ENCODE measurements around the gene SSC5D. TPM values are rescaled to one million over a fixed set of nuclear protein-coding genes. Genes with fewer than 3 reads are reported as not detected.

SSC5D gene
- total RNA-seq, 1 donor from 2014 or later: 7.6 TPM

GRCh38 chr19:55554741-55555152 is 66.5 kb downstream of the SSC5D start:
- no peak for DNase-seq
- Mint-ChIP-seq H3K27me3 (ENCODE audit: unreplicated experiment) (peaks cover 2% of the 10 kb centered on the region), H3K4me3 (ENCODE audit: unreplicated experiment) (no peak overlapping the region), H3K27ac (ENCODE audit: unreplicated experiment) (no peak overlapping the region), H3K4me1 (ENCODE audit: low read depth, unreplicated experiment) (peaks cover 6% of the 10 kb centered on the region), H3K36me3 (ENCODE audit: unreplicated experiment) (no peaks in the 10 kb centered on the region), H3K9me3 (ENCODE audit: unreplicated experiment) (peaks cover 8% of the 10 kb centered on the region)
- TF ChIP-seq CTCF (IDR thresholded peaks at IDR 0.05; ENCODE audit: partially characterized antibody, unreplicated experiment): no peak

- Mint-ChIP-seq H3K27me3 (ENCODE audit: unreplicated experiment) (peaks cover 3% of the 10 kb centered on the region), H3K36me3 (ENCODE audit: unreplicated experiment) (no peaks in the 10 kb centered on the region), H3K27ac (ENCODE audit: unreplicated experiment) (no peak overlapping the region), H3K9me3 (ENCODE audit: unreplicated experiment) (peaks cover 3% of the 10 kb centered on the region), H3K4me3 (ENCODE audit: unreplicated experiment) (no peak overlapping the region), H3K4me1 (ENCODE audit: low read depth, unreplicated experiment) (no peaks in the 10 kb centered on the region)
- DNase-seq: no peak
- TF ChIP-seq CTCF (IDR thresholded peaks at IDR 0.05; ENCODE audit: partially characterized antibody, unreplicated experiment): no peak
These were observed 71.4 kb downstream of the SSC5D start for GRCh38 chr19:55559684-55560083.

GRCh38 chr19:55563261-55563690 is 75.0 kb downstream of the SSC5D start:
- peaks cover 2% of the 10 kb centered on the region for H3K9me3 Mint-ChIP-seq (ENCODE audit: unreplicated experiment)

GRCh38 chr19:55566823-55567222 is 78.6 kb downstream of the SSC5D start:
- no peak for TF ChIP-seq CTCF (IDR thresholded peaks at IDR 0.05; ENCODE audit: partially characterized antibody, unreplicated experiment)
- Mint-ChIP-seq H3K4me1 (ENCODE audit: low read depth, unreplicated experiment) (no peaks in the 10 kb centered on the region), H3K9me3 (ENCODE audit: unreplicated experiment) (peaks cover 2% of the 10 kb centered on the region), H3K27ac (ENCODE audit: unreplicated experiment) (no peak overlapping the region), H3K4me3 (ENCODE audit: unreplicated experiment) (no peak overlapping the region), H3K27me3 (ENCODE audit: unreplicated experiment) (no peaks in the 10 kb centered on the region), H3K36me3 (ENCODE audit: unreplicated experiment) (no peaks in the 10 kb centered on the region)
- no peak for DNase-seq

More at GRCh38 chr19:55563261-55563690, 75.0 kb downstream of the SSC5D start:
- Mint-ChIP-seq H3K27me3 (ENCODE audit: unreplicated experiment) (peaks cover 3% of the 10 kb centered on the region), H3K36me3 (ENCODE audit: unreplicated experiment) (no peaks in the 10 kb centered on the region), H3K4me3 (ENCODE audit: unreplicated experiment) (no peak overlapping the region), H3K4me1 (ENCODE audit: low read depth, unreplicated experiment) (no peaks in the 10 kb centered on the region), H3K27ac (ENCODE audit: unreplicated experiment) (no peak overlapping the region)
- no peak for TF ChIP-seq CTCF (IDR thresholded peaks at IDR 0.05; ENCODE audit: partially characterized antibody, unreplicated experiment)
- DNase-seq: no peak

- Mint-ChIP-seq H3K4me3 (ENCODE audit: unreplicated experiment) (no peak overlapping the region), H3K27me3 (ENCODE audit: unreplicated experiment) (no peaks in the 10 kb centered on the region), H3K27ac (ENCODE audit: unreplicated experiment) (no peak overlapping the region), H3K9me3 (ENCODE audit: unreplicated experiment) (peaks cover 2% of the 10 kb centered on the region), H3K36me3 (ENCODE audit: unreplicated experiment) (no peaks in the 10 kb centered on the region), H3K4me1 (ENCODE audit: low read depth, unreplicated experiment) (no peaks in the 10 kb centered on the region)
- no peak for TF ChIP-seq CTCF (IDR thresholded peaks at IDR 0.05; ENCODE audit: partially characterized antibody, unreplicated experiment)
- DNase-seq: no peak
These were observed 79.6 kb downstream of the SSC5D start for GRCh38 chr19:55567708-55568328.

Data from glutamatergic neuron (in vitro differentiated cells).